ENCODE data around the gene SEC31B.
A peak's percentile ranks its signal among the peaks of the same experiment; 100 is the strongest.

DNA sequence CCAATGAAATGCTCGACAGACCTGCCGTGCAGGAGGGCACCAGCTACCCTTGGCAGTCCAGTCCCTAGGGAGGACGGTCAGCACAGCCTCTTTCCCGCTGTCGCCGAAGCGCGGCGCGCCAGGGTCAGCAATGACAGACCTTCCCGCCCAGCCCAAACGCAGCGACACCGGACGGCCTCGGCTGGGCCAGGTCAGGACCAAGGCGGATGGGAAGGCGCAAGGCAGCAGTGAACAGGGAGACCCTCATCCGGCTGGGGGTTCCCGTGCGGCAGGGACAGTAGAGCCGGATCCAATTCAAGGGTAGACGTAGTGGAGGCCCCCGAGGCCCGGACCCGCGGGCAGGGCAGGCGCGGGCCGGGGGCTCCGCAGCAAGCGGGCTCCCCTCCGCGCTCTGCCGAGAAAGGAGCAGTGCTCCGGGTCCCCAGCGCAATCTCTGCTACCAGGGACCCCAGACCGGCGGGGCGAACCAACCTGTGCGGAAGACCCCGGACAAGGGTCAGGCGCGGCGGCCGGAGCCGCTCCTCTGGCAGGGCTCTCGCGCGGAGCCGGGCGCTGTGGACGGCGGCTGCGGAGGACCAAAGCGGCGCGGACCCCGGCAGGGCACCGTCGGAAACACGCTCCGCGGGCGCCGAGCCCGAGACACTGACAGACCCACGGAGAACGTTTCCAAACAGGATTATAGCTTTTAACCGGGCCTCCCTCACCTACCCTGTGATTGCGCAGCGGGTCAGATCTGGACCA, at the start of gene SEC31B:
- TF ChIP-seq, protein P1, sequence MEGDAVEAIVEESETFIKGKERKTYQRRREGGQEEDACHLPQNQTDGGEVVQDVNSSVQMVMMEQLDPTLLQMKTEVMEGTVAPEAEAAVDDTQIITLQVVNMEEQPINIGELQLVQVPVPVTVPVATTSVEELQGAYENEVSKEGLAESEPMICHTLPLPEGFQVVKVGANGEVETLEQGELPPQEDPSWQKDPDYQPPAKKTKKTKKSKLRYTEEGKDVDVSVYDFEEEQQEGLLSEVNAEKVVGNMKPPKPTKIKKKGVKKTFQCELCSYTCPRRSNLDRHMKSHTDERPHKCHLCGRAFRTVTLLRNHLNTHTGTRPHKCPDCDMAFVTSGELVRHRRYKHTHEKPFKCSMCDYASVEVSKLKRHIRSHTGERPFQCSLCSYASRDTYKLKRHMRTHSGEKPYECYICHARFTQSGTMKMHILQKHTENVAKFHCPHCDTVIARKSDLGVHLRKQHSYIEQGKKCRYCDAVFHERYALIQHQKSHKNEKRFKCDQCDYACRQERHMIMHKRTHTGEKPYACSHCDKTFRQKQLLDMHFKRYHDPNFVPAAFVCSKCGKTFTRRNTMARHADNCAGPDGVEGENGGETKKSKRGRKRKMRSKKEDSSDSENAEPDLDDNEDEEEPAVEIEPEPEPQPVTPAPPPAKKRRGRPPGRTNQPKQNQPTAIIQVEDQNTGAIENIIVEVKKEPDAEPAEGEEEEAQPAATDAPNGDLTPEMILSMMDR (IDR thresholded peaks at IDR 0.05), result no peak
- TF ChIP-seq EP300 (IDR thresholded peaks at IDR 0.05) (no peak), POLR2AphosphoS5 (IDR thresholded peaks at IDR 0.05) (peak in 2 of 4 donors; percentile 20 to 21), POLR2A (IDR thresholded peaks at IDR 0.05) (no peak)

All from sigmoid colon (tissue), 4 donors.